NCI-H2107 treated with DMSO at 0.1 percent for 48 hours (cell line): Measurements from ENCODE around the gene PRR9.
"Not testable (repeated sequence)": the region's sequence is repeated elsewhere in the genome, so short reads cannot be mapped to it uniquely, and the experiment has no call there.

ENCODE experiments used
- DNase-seq: peaks from one replicate; lab custom pipeline; 2025; ENCODE audit not compliant: unreplicated experiment; lab: John Stamatoyannopoulos, UW

Gene PRR9

GRCh38 chr1:153217212-153217611 lies at the start of gene PRR9:
TSS of gene PRR9 (plus strand) at chr1:153217584. CDS start at chr1:153218145, 561 bp downstream.
- DNase-seq = no peak

- DNase-seq = no peak
These were observed 48.7 kb upstream of the PRR9 start for GRCh38 chr1:153168686-153169085.

DNA sequence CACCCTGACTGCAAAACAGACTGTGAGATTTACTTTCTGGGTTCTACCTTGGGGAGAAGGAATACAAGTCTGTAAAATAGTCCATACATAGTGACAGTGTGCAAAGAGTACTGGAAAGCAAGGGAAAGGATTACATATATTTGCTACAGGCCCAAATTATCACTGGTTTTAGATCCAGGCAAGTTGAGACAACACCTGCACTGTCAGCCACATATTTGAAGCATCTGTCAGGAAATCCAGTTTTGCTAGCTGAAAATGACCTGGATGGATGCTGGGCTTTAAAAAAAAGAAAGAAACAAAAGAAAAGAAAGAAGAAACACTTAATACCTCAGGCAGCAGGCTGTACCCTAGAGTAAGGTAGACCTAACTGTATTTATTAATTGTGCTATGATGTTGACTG lies 42.8 kb upstream of the PRR9 start:
- no peak for DNase-seq

DNA sequence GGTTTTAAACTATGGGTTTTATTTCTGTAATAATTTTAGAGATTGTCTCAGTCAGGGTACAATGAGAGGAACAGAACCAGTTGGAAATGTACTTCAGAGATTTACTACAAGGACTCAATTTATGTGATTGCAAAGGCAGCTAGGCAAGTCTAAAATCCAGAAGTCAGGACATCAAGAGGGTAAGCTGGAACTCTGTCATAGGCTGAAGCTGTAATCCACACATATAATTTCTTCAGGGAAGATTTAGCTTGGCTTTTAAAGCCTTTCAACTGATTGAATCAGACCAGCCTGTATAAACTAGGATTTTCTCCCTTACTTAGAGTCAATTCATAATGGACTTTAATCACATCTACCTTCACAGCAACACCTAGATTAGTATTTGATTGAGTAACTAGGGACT lies 38.5 kb upstream of the PRR9 start:
- no peak for DNase-seq

DNA sequence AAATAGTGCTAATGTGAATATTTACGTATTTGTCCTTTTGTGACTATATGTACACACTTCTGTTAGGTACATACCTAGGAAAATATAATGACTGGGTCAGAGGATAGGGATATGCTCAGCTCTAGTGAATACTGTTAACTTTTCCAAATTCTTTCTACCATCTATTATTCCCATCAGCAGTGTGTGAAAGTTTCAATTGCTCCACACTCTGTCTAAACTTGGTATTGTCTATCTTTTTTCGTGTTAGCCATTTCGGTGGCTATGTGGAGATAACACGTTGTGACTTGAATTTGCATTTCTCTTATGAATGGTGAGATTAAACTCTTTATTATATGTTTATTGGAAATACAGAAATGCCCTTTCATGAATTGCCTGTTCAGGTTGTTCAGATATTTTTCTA lies 36.8 kb upstream of the PRR9 start:
- DNase-seq = no peak

DNA sequence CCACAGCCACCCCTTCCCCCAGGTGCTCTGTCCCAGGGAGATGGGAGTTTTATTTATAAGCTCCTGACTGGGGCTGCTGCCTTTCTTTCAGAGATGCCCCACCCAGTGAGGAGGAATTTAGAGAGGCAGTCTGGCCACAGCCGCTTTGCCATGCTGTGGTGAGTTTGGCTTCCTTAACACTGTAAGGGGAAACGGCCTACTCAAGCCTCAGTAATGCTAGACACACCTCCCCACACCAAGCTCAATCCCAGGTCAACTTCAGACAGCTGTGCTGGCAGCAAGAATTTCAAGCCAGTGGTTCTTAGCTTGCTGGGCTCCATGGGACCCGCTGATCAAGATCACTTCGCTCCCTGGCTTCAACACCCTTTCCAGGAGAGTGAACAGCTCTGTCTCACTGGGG lies 29.1 kb upstream of the PRR9 start:
- not testable (repeated sequence) for DNase-seq

DNA sequence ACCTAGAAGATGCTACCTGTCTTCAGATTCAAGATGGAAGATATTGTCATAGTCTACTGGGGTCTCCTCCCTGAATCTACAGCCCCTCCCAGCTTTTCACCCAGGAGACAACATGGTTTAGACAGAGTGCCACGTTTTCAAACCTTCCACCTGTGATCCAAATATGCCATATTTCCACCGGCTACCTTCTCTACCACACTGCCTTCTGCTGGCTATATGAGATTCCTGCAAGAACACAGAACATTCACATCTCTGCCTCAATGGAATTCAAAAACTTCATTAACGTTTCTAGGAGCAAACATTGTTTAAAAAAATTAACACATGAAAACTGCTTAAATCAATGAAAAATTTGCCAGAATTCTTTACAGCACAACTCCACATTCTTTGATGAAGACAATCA lies 27.0 kb upstream of the PRR9 start:
- peak; percentile 57 for DNase-seq

DNA sequence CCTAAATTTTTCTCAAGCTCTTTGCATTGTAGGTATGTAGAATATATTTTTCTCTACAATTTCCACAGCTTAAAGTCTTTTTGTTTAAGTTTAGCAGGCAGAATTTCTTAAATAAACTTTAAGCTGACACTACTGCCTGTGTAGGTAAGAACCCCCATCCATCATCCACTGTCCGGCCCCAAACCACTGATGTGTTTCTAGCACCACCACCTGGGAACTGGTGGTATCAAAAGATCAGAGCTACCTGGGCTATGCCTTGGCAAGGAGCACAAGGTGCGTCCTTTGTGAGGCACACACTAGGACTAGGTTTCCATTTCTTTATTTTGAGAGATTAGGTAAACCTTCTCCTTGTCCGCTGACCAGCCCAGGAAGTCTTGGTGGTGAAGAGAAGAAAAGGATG lies 24.7 kb upstream of the PRR9 start:
- peak; percentile 41 for DNase-seq

DNA sequence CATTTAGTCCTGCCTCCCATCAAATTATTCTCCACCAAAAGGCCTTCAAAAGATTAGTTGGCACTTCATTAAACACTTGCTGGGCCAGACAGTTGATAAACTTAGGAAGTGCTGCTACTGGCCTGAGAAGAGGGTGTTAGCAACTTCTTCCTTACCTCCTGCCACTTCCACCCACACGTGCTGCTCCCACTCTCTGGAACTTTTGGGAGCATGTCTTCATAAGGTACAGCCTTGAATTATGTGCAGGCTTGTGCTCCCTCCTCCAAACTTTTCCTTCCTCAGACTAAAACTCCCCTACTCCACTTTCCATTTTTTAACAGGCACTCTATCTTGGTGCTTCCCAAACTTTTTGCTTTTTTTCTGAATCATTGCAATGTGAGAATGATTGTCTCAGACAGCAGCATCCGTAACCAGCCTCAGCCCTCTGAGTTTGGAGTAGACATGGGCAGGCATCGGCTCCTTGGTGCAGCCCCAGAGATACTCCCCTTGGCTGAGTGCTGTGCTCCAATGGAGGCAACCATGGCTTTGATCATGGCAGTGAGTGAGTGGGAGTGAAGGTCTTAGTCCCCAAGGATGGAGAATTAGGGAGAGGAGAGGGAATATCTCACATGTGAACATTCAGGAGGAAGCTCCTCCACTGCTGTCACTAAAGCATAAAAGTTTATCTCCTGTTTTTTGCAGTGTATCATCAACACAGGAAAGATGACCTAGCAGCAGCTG lies 22.9 kb upstream of the PRR9 start:
- DNase-seq = no peak

DNA sequence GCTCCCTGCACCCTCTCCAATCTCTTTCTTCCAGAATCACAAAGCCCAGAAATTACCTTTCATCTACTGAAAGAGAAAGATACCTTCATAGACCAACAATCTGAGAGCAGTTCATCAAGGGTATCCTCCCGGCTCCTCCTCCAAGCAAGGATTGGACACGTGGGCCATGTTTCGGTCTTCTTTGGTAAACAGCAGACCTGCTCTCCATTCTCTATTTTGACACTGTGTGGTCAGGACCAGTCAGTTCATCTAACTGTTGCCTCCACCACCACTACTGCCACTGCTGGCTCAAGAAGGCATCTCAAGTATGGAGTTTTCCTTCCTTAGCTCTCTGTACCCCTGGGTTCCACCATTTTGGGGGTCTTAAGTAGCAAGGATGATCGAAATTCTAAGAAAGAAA lies 22.2 kb upstream of the PRR9 start:
- no peak for DNase-seq

- no peak for DNase-seq
These were observed 15.4 kb upstream of the PRR9 start for GRCh38 chr1:153202006-153202405.

- DNase-seq = no peak
These were observed 14.3 kb upstream of the PRR9 start, which contains the start of gene LELP1 for GRCh38 chr1:153203130-153203529. TSS of gene LELP1 (plus strand) at chr1:153203430. CDS start at chr1:153204708, 1,278 bp downstream.

DNA sequence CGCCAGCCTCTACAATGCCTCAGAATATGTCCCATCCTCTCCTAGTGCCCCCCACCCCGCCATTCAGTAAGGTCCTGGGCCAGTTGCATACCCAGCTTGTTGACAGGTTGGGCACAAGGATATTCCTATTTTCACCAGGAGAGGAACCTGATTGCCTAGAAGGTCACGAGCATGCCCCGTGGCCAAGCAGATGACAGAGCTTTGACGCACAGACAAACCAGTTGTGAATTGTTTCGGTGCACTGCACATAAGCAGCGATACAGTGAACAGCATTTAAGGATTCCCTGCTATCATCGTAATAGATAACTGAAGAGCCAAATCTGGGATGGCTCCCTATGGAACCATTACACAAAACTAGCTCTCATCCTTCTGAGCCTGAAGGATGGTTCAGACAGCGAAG lies 10.8 kb upstream of the PRR9 start:
- DNase-seq = no peak

DNA sequence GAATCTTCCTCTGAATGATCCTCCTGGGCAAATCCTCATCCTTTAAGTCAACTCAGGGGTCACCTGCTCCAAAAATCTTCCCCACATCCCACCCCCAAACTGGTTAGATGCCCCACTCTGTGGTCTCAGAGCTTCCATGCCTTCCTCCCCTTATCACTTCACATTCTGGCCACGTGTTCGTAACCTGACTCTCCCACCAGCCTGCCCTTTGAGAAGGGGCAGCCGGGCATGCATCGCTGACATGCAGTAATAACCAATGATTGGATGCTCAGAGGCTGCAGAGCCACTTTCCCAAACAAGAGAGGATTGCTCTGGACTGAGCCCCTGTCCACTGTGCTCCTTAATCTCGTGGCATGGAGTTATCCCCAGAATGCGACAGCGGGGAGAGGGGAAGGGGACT lies 7.2 kb upstream of the PRR9 start:
- peak; percentile 24 for DNase-seq

GRCh38 chr1:153212201-153212600 lies 5.2 kb upstream of the PRR9 start:
- DNase-seq = no peak

- no peak for DNase-seq
These were observed 3.9 kb upstream of the PRR9 start for GRCh38 chr1:153213519-153213918.

DNA sequence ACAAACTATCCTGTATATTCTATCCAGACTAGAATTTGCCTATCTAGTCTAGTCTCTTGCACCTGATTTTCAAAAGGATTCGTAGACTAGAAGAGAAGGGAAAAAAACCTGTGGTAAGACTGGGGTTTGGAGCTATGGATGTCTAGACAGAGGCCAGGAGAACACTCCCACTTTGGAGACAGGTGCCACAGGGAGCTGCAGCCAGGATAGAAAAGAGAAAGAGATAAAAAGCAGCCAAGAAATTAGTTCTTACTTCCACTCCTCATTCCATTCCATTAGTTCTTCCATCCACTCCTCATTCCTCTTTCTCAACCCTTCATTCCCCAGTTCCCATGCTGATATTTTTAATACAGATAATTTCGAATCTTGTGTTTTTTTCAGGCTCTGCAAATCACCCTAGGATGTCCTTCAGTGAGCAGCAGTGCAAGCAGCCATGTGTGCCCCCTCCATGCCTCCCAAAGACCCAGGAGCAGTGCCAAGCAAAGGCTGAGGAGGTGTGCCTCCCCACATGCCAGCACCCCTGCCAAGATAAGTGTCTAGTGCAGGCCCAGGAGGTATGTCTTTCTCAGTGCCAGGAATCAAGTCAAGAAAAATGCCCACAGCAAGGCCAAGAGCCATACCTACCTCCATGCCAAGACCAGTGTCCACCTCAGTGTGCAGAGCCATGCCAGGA lies 496 bp downstream of the PRR9 start:
- DNase-seq = no peak

- no peak for DNase-seq
These were observed 3.4 kb downstream of the PRR9 start for GRCh38 chr1:153220606-153221303.

- DNase-seq = peak; percentile 38
These were observed 5.9 kb downstream of the PRR9 start for GRCh38 chr1:153223040-153223891.

DNA sequence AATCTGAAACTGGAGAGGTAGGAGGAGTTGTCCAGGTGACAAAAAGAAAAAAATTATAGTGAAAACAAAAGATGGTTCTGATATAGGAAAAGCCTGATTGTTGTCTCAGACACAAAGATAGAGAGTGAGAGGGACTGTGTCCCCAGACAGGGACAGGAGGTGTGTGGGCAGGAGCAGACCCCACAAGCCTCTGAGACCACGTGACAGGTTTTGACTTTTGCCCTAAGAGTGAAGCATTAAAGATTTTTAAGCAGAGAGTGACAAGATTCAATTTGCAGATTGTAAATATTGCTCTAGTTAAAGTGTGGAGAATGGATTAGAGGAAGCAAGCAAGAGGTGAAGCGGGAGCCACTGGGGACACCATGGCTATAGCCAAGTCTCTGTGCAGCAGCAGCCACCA lies 10.4 kb downstream of the PRR9 start:
- DNase-seq = no peak

- no peak for DNase-seq
These were observed 11.1 kb downstream of the PRR9 start for GRCh38 chr1:153228491-153228890.
